HepG2 (cell line): Measurements from ENCODE around the gene BHLHE23.

ENCODE experiments used
- BHLHE40 ChIP-seq: IDR thresholded peaks from 2 replicates; pipeline ENCODE4 v1.6.1; 2011; ENCODE audit warnings: low read length, improper control_type of control experiment
- HMG20A ChIP-seq: IDR thresholded peaks from 2 replicates; pipeline ENCODE4 v1.6.1; 2016; ENCODE audit warnings: borderline replicate concordance
- HNRNPH1 ChIP-seq: fragments of 200-400 bp; formaldehyde crosslinking; optimal IDR thresholded peaks from 2 replicates; pipeline ENCODE3; 2017; ENCODE audit warnings: mild to moderate bottlenecking, low read depth, low read length
- RAD21 ChIP-seq: fragments of 450-650 bp; formaldehyde crosslinking; IDR thresholded peaks from 2 replicates; pipeline ENCODE4 v1.5.0; 2020; ENCODE audit warnings: mild to moderate bottlenecking
- SMAD3 ChIP-seq: sonication (generic); formaldehyde crosslinking; IDR thresholded peaks from 2 replicates; pipeline ENCODE4 v1.4.0; 2020; ENCODE audit warnings: missing genetic modification reagents
- TAF1 ChIP-seq: sonication (generic); formaldehyde crosslinking; IDR thresholded peaks from 2 replicates; pipeline ENCODE4 v1.4.0; 2020; ENCODE audit warnings: missing genetic modification reagents
- TBL1XR1 ChIP-seq: fragments of 150-350 bp; IDR thresholded peaks from 2 replicates; pipeline ENCODE4 v1.6.1; 2014; ENCODE audit warnings: borderline replicate concordance, low read length; ENCODE audit not compliant: partially characterized antibody
- ZNF10 ChIP-seq: sonication (generic); formaldehyde crosslinking; IDR thresholded peaks from 2 replicates; pipeline ENCODE4 v1.4.0; 2020; ENCODE audit warnings: mild to moderate bottlenecking, low read depth, missing genetic modification reagents, borderline replicate concordance
- ZNF562 ChIP-seq: sonication (generic); formaldehyde crosslinking; IDR thresholded peaks from 2 replicates; pipeline ENCODE4 v1.8.0; 2022; ENCODE audit warnings: missing genetic modification reagents, borderline replicate concordance
- TF ChIP-seq, protein P1 (sequence below): sonication (generic); formaldehyde crosslinking; IDR thresholded peaks from 2 replicates; pipeline ENCODE4 v1.5.0; 2020; ENCODE audit warnings: mild to moderate bottlenecking, missing genetic modification reagents, moderate library complexity
- TF ChIP-seq, protein P2 (sequence below): sonication (generic); formaldehyde crosslinking; IDR thresholded peaks from 2 replicates; pipeline ENCODE4 v1.4.0; 2020; ENCODE audit warnings: low read depth, mild to moderate bottlenecking, missing genetic modification reagents
- TF ChIP-seq, protein P3 (sequence below): sonication (generic); formaldehyde crosslinking; IDR thresholded peaks from 2 replicates; pipeline ENCODE4 v1.4.0; 2020; ENCODE audit warnings: mild to moderate bottlenecking, missing genetic modification reagents
- TF ChIP-seq, protein P4 (sequence below): sonication (generic); formaldehyde crosslinking; conservative IDR thresholded peaks from 2 replicates; pipeline ENCODE4 v1.4.0; 2020; ENCODE audit warnings: missing genetic modification reagents

DNA sequence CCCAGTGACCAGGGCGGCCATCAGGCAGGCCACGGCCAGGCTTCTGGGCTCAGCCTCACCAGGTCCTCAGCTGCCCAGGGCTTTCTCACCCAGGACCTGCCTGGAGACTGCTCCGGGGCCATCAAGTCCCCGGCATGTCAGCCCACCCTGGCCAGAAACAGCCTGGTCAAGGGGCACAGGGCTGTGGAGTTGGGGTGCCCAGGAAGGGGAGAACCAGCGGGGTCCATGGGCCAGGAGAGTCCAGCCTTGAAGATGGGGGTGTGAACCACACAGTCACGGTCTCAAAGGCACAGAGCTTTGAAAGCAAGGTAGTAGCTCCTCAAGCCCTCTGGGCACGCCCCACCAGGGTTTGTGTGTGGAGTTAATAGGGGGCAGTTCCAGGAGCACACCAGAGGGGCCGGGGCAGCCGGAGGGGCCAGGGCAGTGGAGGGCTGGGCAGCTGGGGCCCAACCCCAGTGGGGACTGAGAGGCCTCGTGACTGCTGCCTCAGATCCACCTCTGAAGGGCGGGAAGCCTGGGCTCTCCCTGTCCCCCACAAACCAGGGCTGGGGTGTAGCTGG, 48.0 kb upstream of the BHLHE23 start:
- TF ChIP-seq ZNF10 (CRISPR knock-in tag) (no peak), HNRNPH1 (no peak), TAF1 (no peak), TBL1XR1 (no peak), SMAD3 (CRISPR knock-in tag) (no peak), BHLHE40 (no peak), RAD21 (CRISPR knock-in tag) (no peak), ZNF562 (CRISPR knock-in tag) (no peak), HMG20A (CRISPR knock-in tag) (no peak)
- TF ChIP-seq, protein P1, sequence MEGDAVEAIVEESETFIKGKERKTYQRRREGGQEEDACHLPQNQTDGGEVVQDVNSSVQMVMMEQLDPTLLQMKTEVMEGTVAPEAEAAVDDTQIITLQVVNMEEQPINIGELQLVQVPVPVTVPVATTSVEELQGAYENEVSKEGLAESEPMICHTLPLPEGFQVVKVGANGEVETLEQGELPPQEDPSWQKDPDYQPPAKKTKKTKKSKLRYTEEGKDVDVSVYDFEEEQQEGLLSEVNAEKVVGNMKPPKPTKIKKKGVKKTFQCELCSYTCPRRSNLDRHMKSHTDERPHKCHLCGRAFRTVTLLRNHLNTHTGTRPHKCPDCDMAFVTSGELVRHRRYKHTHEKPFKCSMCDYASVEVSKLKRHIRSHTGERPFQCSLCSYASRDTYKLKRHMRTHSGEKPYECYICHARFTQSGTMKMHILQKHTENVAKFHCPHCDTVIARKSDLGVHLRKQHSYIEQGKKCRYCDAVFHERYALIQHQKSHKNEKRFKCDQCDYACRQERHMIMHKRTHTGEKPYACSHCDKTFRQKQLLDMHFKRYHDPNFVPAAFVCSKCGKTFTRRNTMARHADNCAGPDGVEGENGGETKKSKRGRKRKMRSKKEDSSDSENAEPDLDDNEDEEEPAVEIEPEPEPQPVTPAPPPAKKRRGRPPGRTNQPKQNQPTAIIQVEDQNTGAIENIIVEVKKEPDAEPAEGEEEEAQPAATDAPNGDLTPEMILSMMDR (CRISPR knock-in tag), result no peak
- TF ChIP-seq, protein P2, sequence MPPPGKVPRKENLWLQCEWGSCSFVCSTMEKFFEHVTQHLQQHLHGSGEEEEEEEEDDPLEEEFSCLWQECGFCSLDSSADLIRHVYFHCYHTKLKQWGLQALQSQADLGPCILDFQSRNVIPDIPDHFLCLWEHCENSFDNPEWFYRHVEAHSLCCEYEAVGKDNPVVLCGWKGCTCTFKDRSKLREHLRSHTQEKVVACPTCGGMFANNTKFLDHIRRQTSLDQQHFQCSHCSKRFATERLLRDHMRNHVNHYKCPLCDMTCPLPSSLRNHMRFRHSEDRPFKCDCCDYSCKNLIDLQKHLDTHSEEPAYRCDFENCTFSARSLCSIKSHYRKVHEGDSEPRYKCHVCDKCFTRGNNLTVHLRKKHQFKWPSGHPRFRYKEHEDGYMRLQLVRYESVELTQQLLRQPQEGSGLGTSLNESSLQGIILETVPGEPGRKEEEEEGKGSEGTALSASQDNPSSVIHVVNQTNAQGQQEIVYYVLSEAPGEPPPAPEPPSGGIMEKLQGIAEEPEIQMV (CRISPR knock-in tag), result no peak
- TF ChIP-seq, protein P3, sequence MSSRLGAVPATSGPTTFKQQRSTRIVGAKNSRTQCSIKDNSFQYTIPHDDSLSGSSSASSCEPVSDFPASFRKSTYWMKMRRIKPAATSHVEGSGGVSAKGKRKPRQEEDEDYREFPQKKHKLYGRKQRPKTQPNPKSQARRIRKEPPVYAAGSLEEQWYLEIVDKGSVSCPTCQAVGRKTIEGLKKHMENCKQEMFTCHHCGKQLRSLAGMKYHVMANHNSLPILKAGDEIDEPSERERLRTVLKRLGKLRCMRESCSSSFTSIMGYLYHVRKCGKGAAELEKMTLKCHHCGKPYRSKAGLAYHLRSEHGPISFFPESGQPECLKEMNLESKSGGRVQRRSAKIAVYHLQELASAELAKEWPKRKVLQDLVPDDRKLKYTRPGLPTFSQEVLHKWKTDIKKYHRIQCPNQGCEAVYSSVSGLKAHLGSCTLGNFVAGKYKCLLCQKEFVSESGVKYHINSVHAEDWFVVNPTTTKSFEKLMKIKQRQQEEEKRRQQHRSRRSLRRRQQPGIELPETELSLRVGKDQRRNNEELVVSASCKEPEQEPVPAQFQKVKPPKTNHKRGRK, result no peak
- TF ChIP-seq, protein P4, sequence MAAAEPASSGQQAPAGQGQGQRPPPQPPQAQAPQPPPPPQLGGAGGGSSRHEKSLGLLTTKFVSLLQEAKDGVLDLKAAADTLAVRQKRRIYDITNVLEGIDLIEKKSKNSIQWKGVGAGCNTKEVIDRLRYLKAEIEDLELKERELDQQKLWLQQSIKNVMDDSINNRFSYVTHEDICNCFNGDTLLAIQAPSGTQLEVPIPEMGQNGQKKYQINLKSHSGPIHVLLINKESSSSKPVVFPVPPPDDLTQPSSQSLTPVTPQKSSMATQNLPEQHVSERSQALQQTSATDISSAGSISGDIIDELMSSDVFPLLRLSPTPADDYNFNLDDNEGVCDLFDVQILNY (CRISPR knock-in tag), result no peak
